Calu3 (cell line): ENCODE results near the gene KIF4B. TPM values are rescaled to one million over a fixed set of nuclear protein-coding genes. Genes with fewer than 3 reads are reported as not detected.
"Not testable (repeated sequence)": the region's sequence is repeated elsewhere in the genome, so short reads cannot be mapped to it uniquely, and the experiment has no call there.

ENCODE experiments used
- BruUV-seq: library from RNA; stranded (reverse); fragments of 400-500 nt; replicated peaks from 2 replicates; lab custom pipeline; 2021; lab: Mats Ljungman, UMichigan
- CTCF ChIA-PET: fragments of 300-600 bp; sonication (Branson Sonifier 250); formaldehyde crosslinking; loops from one replicate; lab custom pipeline; 2022; ENCODE audit warnings: antibody characterized with exemption; lab: Charles Lee
- DNase-seq: peaks from one replicate; pipeline ENCODE4 v3.0.0; 2022
- H3K27ac Mint-ChIP-seq: one replicate; pipeline ENCODE4 v1.8.0; 2022; ENCODE audit warnings: mixed read lengths; ENCODE audit not compliant: unreplicated experiment
- H3K27me3 Mint-ChIP-seq: one replicate; pipeline ENCODE4 v1.8.0; 2022; ENCODE audit warnings: mixed read lengths; ENCODE audit not compliant: unreplicated experiment
- H3K36me3 Mint-ChIP-seq: one replicate; pipeline ENCODE4 v1.8.0; 2022; ENCODE audit warnings: mild to moderate bottlenecking, moderate library complexity, mixed read lengths; ENCODE audit not compliant: insufficient read depth, unreplicated experiment
- H3K4me1 Mint-ChIP-seq: one replicate; pipeline ENCODE4 v1.8.0; 2022; ENCODE audit warnings: mild to moderate bottlenecking, low read depth, mixed read lengths; ENCODE audit not compliant: unreplicated experiment
- H3K4me3 Mint-ChIP-seq: one replicate; pipeline ENCODE4 v1.8.0; 2022; ENCODE audit warnings: mild to moderate bottlenecking, low read depth, moderate library complexity, mixed read lengths; ENCODE audit not compliant: unreplicated experiment
- H3K9me3 Mint-ChIP-seq: one replicate; pipeline ENCODE4 v1.8.0; 2022; ENCODE audit warnings: low read depth, mixed read lengths; ENCODE audit not compliant: unreplicated experiment
- CTCF ChIP-seq: fragments of 200-600 bp; IDR thresholded peaks from one replicate; pipeline ENCODE4 v1.8.0; 2022; ENCODE audit warnings: antibody characterized with exemption; ENCODE audit not compliant: unreplicated experiment
- intact Hi-C: fragments of 100-400 bp; cut with micrococcal nuclease; formaldehyde crosslinking; loops from one replicate; pipeline ENCODE4 v1.10.0; 2022; ENCODE audit not compliant: unreplicated experiment
- total RNA-seq: library from RNA; stranded (reverse); gene quantifications from 2 replicates; pipeline ENCODE4 v1.2.3, GENCODE V29; 2022

The KIF4B gene
- total RNA-seq, 1 experiment from 2014 or later, result not detected

GRCh38 chr5:155025895-155026294, 12.3 kb downstream of the KIF4B start:
- Mint-ChIP-seq H3K27ac (no peak overlapping the region), H3K4me3 (no peak overlapping the region), H3K27me3 (peaks cover 51% of the 10 kb centered on the region), H3K4me1 (no peaks in the 10 kb centered on the region), H3K9me3 (no peaks in the 10 kb centered on the region), H3K36me3 (no peaks in the 10 kb centered on the region)
- intact Hi-C loops, result no loop called here
- no peak for TF ChIP-seq CTCF
- no peak for DNase-seq
- CTCF ChIA-PET, result no interaction called here
- no TSS peak for BruUV-seq

GRCh38 chr5:155027993-155028629, 14.6 kb downstream of the KIF4B start:
- intact Hi-C loops, result loop anchor here (1.0 kb wide), 3 partner anchors 56 to 83 kb away; no protein-coding TSS in a partner anchor
- peak; percentile 22 for TF ChIP-seq CTCF
- Mint-ChIP-seq H3K9me3 (no peaks in the 10 kb centered on the region), H3K36me3 (no peaks in the 10 kb centered on the region), H3K4me1 (no peaks in the 10 kb centered on the region), H3K4me3 (no peak overlapping the region), H3K27me3 (peaks cover 36% of the 10 kb centered on the region), H3K27ac (no peak overlapping the region)
- peak; percentile 32 for DNase-seq
- no TSS peak for BruUV-seq
- CTCF ChIA-PET, result interaction anchor here (1.2 to 2.4 kb wide), 2 partner anchors 24 to 57 kb away, joined by 6 to 19 read pairs; no protein-coding TSS in a partner anchor

GRCh38 chr5:155029240-155029639, 15.7 kb downstream of the KIF4B start:
- Mint-ChIP-seq H3K4me1 (no peaks in the 10 kb centered on the region), H3K9me3 (no peaks in the 10 kb centered on the region), H3K27me3 (peaks cover 35% of the 10 kb centered on the region), H3K27ac (no peak overlapping the region), H3K4me3 (no peak overlapping the region), H3K36me3 (no peaks in the 10 kb centered on the region)
- intact Hi-C loops, result no loop called here
- CTCF ChIA-PET, result interaction anchor here (2.4 kb wide), 1 partner anchor 58 kb away, joined by 19 read pairs; no protein-coding TSS in a partner anchor
- no peak for TF ChIP-seq CTCF
- BruUV-seq, result no TSS peak
- no peak for DNase-seq

GRCh38 chr5:155034145-155034744, 20.7 kb downstream of the KIF4B start:
- H3K27ac Mint-ChIP-seq, intact Hi-C loops, H3K4me1 Mint-ChIP-seq, H3K9me3 Mint-ChIP-seq, CTCF ChIA-PET, H3K36me3 Mint-ChIP-seq, BruUV-seq, DNase-seq, H3K4me3 Mint-ChIP-seq: not testable (repeated sequence)
- H3K27me3 Mint-ChIP-seq, result peaks cover 47% of the 10 kb centered on the region

- H3K4me1 Mint-ChIP-seq, BruUV-seq, DNase-seq, CTCF ChIA-PET, H3K4me3 Mint-ChIP-seq, H3K9me3 Mint-ChIP-seq, H3K27ac Mint-ChIP-seq, H3K36me3 Mint-ChIP-seq, intact Hi-C loops: not testable (repeated sequence)
- H3K27me3 Mint-ChIP-seq, result peaks cover 47% of the 10 kb centered on the region
These were observed 21.5 kb downstream of the KIF4B start for GRCh38 chr5:155035087-155035486.
